HepG2 (cell line): ENCODE results near the gene LRRC28. TPM values are rescaled to one million over a fixed set of nuclear protein-coding genes. Genes with fewer than 3 reads are reported as not detected.

Source experiments
- KLF15 ChIP-seq: sonication (generic); formaldehyde crosslinking; IDR thresholded peaks from 2 replicates; pipeline ENCODE4 v1.8.1; 2023; ENCODE audit warnings: borderline replicate concordance, mild to moderate bottlenecking, inconsistent platforms, missing genetic modification reagents, mixed read lengths
- MAFF ChIP-seq: IDR thresholded peaks from 2 replicates; pipeline ENCODE4 v1.6.1; 2011; ENCODE audit warnings: low read depth, low read length, improper control_type of control experiment
- NCOR1 ChIP-seq: fragments of 200-600 bp; sonication (generic); IDR thresholded peaks from 2 replicates; pipeline ENCODE4 v1.7.0; 2017; ENCODE audit warnings: antibody characterized with exemption, low read length, borderline replicate concordance
- NFE2L2 ChIP-seq: fragments of 150-350 bp; IDR thresholded peaks from 2 replicates; pipeline ENCODE4 v1.6.1; 2014; ENCODE audit warnings: low read length
- NR2F6 ChIP-seq, 2 experiments: IDR thresholded peaks; 2 replicates each; pipeline ENCODE4 v1.6.1; 2016; ENCODE audit warnings: antibody characterized with exemption in 1 of 2, mild to moderate bottlenecking in 1 of 2
- POGZ ChIP-seq: sonication (generic); formaldehyde crosslinking; IDR thresholded peaks from 2 replicates; pipeline ENCODE4 v1.4.0; 2020; ENCODE audit warnings: mild to moderate bottlenecking, missing genetic modification reagents
- SALL1 ChIP-seq: sonication (generic); formaldehyde crosslinking; IDR thresholded peaks from 2 replicates; pipeline ENCODE4 v1.8.0; 2022; ENCODE audit warnings: mild to moderate bottlenecking, missing genetic modification reagents
- TBX2 ChIP-seq: sonication (generic); formaldehyde crosslinking; IDR thresholded peaks from 2 replicates; pipeline ENCODE4 v1.5.0; 2020; ENCODE audit warnings: missing genetic modification reagents, mild to moderate bottlenecking, borderline replicate concordance
- polyA plus RNA-seq, 8 experiments: library from polyadenylated mRNA; depleted of rRNA in 3 of 8; stranded (reverse) in 7 of 8; unstranded in 1 of 8; fragments of >200 nt; fragmentation: Illumina TruSeq in 4 of 8; extraction: Trizol in 4 of 8; gene quantifications; 2 replicates each; pipeline versions ENCODE4 v1.2.1 to v1.2.3, GENCODE V29; 2011 to 2016; ENCODE audit warnings: low read depth in 4 of 8, missing spikeins in 1 of 8, mixed read lengths in 1 of 8; ENCODE audit not compliant: insufficient read depth in 1 of 8
- total RNA-seq, 5 experiments: library from RNA; depleted of rRNA; stranded (reverse); fragments of >200 nt; fragmentation: Illumina TruSeq; extraction: Trizol; gene quantifications; 2 replicates each; pipeline ENCODE4 v1.2.3, GENCODE V29; 2016; ENCODE audit warnings: low read depth in 1 of 5
- TF ChIP-seq, protein P1 (sequence below): sonication (generic); formaldehyde crosslinking; conservative IDR thresholded peaks from 2 replicates; pipeline ENCODE4 v1.4.0; 2020; ENCODE audit warnings: mild to moderate bottlenecking, missing genetic modification reagents, moderate library complexity
- TF ChIP-seq, protein P2 (sequence below): IDR thresholded peaks from 2 replicates; pipeline ENCODE4 v1.6.1; 2012; ENCODE audit warnings: low read length, improper control_type of control experiment

The LRRC28 gene
- total and polyA plus RNA-seq, 2 of the 13 experiments (the other 11 are each of a cell fraction or from before 2014, with no cell fraction given), result 17.5 to 21.3 TPM

- TF ChIP-seq MAFF (peak; percentile 56; the same call in 1 of the 2 replicates), SALL1 (peak; percentile 55; the same call in 1 of the 2 replicates), TBX2 (CRISPR knock-in tag) (0 out of 2 replicates have a peak, but pooled peaks have one; percentile 18), NCOR1 (peak; percentile 41; the same call in 1 of the 2 replicates), KLF15 (CRISPR knock-in tag) (no peak), NR2F6 (IDR thresholded peaks at IDR 0.05) (no peak), NR2F6 (CRISPR knock-in tag; IDR thresholded peaks at IDR 0.05) (0 out of 2 replicates have a peak, but pooled peaks have one; percentile 19), POGZ (CRISPR knock-in tag) (peak; percentile 39), NFE2L2 (peak; percentile 64; the same call in 1 of the 2 replicates)
- TF ChIP-seq, protein P1, sequence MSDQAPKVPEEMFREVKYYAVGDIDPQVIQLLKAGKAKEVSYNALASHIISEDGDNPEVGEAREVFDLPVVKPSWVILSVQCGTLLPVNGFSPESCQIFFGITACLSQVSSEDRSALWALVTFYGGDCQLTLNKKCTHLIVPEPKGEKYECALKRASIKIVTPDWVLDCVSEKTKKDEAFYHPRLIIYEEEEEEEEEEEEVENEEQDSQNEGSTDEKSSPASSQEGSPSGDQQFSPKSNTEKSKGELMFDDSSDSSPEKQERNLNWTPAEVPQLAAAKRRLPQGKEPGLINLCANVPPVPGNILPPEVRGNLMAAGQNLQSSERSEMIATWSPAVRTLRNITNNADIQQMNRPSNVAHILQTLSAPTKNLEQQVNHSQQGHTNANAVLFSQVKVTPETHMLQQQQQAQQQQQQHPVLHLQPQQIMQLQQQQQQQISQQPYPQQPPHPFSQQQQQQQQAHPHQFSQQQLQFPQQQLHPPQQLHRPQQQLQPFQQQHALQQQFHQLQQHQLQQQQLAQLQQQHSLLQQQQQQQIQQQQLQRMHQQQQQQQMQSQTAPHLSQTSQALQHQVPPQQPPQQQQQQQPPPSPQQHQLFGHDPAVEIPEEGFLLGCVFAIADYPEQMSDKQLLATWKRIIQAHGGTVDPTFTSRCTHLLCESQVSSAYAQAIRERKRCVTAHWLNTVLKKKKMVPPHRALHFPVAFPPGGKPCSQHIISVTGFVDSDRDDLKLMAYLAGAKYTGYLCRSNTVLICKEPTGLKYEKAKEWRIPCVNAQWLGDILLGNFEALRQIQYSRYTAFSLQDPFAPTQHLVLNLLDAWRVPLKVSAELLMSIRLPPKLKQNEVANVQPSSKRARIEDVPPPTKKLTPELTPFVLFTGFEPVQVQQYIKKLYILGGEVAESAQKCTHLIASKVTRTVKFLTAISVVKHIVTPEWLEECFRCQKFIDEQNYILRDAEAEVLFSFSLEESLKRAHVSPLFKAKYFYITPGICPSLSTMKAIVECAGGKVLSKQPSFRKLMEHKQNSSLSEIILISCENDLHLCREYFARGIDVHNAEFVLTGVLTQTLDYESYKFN (CRISPR knock-in tag), result 0 out of 2 replicates have a peak, but pooled peaks have one; percentile 26
- TF ChIP-seq, protein P2, sequence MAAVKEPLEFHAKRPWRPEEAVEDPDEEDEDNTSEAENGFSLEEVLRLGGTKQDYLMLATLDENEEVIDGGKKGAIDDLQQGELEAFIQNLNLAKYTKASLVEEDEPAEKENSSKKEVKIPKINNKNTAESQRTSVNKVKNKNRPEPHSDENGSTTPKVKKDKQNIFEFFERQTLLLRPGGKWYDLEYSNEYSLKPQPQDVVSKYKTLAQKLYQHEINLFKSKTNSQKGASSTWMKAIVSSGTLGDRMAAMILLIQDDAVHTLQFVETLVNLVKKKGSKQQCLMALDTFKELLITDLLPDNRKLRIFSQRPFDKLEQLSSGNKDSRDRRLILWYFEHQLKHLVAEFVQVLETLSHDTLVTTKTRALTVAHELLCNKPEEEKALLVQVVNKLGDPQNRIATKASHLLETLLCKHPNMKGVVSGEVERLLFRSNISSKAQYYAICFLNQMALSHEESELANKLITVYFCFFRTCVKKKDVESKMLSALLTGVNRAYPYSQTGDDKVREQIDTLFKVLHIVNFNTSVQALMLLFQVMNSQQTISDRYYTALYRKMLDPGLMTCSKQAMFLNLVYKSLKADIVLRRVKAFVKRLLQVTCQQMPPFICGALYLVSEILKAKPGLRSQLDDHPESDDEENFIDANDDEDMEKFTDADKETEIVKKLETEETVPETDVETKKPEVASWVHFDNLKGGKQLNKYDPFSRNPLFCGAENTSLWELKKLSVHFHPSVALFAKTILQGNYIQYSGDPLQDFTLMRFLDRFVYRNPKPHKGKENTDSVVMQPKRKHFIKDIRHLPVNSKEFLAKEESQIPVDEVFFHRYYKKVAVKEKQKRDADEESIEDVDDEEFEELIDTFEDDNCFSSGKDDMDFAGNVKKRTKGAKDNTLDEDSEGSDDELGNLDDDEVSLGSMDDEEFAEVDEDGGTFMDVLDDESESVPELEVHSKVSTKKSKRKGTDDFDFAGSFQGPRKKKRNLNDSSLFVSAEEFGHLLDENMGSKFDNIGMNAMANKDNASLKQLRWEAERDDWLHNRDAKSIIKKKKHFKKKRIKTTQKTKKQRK, result no peak
These were observed 5.9 kb downstream of the LRRC28 start (continued) for GRCh38 chr15:99257107-99257750.
